ENCODE measurements around the gene RASGRP2. TPM values are rescaled to one million over a fixed set of nuclear protein-coding genes. Genes with fewer than 3 reads are reported as not detected.

RASGRP2 gene
- total RNA-seq, 2 experiments from 2014 or later: 3.5 to 4.6 TPM

DNA sequence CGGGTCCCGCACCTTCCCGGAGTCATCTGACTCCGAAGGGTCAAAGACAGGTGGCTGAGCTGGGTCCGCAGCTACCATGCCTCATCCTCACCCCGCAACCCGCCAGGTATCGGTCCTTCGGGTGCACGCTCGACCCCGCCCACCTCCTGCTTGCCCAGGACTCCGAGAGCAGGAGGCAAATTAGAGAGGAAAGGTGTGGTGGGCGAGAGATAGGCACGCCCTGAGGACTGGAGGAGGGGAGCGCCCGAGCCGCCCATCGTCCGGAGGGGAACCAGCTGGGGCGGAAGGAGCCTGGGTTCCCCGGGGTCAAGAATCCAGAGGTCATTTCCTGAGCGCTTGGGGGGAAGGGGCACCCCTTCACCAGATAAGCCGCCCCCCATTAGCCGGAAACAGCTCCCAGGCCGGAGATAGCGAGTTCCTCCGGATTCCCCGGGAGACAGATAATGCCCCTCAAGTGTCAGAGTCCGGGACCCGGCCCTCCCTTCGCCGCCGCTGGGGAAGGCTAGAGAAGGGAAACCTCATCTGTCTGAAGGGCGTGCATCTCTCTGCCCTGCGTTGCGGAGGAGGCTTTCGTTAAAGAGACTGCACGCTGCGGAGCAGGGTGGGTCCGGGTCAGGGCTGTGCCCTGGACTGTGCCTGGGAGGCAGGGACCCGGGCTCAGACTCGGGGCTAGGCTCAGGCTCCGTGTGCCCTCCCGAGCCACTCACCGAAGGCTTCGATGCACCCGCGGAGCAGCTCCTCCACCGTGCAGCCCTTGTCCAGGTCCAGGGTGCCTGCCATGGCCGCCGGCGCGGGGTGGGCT is 1.7 kb downstream of the RASGRP2 start:
- peak overlapping the region; percentile 48 for H3K4me3 Mint-ChIP-seq
- no peaks in the 10 kb centered on the region for H3K9me3 Mint-ChIP-seq
- no peak overlapping the region for H3K27ac Mint-ChIP-seq
- no peak for DNase-seq
- no peaks in the 10 kb centered on the region for H3K36me3 Mint-ChIP-seq
- H3K4me1 Mint-ChIP-seq: peaks cover 22% of the 10 kb centered on the region
- peaks cover 7% of the 10 kb centered on the region for H3K27me3 Mint-ChIP-seq

DNA sequence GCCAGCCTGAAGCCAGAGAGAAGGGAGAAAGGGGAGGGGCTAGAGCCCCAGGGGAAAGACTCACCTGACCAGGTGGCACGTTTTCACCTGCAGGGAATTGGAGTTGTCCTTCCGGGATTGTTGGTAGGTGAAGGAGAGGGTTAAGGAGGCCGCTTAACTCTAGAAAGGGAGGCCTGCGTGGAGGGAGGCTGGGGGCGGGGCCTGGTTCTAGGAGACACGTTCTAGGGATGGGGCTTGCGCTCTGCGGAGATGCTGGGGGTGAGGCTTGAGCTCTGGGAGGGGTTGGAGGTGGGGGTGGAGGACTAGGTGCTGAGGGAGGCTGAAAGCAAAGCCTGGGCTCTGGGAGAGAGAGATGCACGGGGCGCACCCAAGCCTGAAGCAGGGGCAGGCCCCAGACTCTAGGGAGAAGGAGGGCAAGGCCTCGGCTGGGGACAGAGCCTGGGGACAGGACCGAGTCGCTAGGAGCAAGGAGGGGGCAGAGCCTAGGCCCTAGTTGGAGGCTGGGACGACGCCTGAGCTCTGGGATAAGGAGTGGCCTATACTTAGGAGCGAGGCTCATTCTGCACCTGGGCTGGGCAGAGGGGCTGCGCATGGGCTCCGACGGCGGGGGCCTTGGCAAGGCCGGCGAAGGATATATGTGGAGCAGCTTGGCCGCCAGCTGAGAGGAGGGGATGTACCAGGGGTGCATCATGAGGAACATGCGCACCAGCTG is 2.4 kb downstream of the RASGRP2 start:
- DNase-seq: no peak
- H3K4me1 Mint-ChIP-seq: peaks cover 22% of the 10 kb centered on the region
- peak overlapping the region; percentile 48 for H3K4me3 Mint-ChIP-seq
- H3K36me3 Mint-ChIP-seq: no peaks in the 10 kb centered on the region
- H3K9me3 Mint-ChIP-seq: no peaks in the 10 kb centered on the region
- H3K27ac Mint-ChIP-seq: no peak overlapping the region
- peaks cover 7% of the 10 kb centered on the region for H3K27me3 Mint-ChIP-seq

DNA sequence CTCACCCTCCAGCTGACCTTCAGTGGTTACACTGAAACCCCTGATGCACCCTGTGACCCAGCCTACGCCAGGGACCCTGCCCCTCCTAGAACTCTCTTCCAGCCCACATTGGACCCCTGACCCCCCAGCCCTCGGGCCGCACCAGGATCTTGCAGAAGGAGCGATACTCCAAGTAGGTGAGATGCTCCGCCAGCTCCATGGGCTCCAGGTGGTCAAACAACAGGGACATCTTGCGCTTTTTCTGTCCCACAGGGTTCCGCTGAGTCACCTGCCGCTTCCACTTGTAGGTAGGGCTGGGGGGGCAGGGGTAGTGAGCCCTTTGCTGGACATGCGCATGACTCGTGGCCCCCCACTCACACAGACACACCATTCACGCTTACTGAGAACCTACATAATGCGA is 4.1 kb downstream of the RASGRP2 start:
- Mint-ChIP-seq H3K27me3 (peaks cover 7% of the 10 kb centered on the region), H3K9me3 (no peaks in the 10 kb centered on the region), H3K4me3 (no peak overlapping the region), H3K27ac (no peak overlapping the region), H3K4me1 (peaks cover 18% of the 10 kb centered on the region), H3K36me3 (no peaks in the 10 kb centered on the region)
- DNase-seq: no peak

DNA sequence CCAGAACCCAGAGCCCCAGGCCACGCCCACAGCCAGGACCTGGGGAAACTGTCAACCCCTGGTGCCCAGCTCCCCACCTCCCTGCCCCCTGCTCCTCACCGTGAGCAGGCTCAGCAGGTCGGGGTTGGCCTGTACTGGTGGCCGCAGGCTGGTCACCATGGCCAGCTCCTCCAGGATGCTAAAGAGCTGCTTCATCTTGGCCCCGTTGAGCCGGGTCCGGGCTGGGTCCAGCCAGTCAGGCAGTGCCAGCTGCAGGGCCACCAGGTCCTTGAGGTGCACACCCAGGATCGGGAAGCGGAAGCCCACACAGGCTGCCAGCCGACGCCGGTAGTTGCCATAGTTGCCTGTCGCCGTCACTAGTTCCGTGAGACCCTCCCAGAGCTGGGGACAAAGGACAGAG is 7.3 kb downstream of the RASGRP2 start:
- Mint-ChIP-seq H3K27me3 (no peaks in the 10 kb centered on the region), H3K4me1 (peaks cover 13% of the 10 kb centered on the region), H3K36me3 (no peaks in the 10 kb centered on the region), H3K27ac (no peak overlapping the region), H3K4me3 (no peak overlapping the region), H3K9me3 (no peaks in the 10 kb centered on the region)
- no peak for DNase-seq

DNA sequence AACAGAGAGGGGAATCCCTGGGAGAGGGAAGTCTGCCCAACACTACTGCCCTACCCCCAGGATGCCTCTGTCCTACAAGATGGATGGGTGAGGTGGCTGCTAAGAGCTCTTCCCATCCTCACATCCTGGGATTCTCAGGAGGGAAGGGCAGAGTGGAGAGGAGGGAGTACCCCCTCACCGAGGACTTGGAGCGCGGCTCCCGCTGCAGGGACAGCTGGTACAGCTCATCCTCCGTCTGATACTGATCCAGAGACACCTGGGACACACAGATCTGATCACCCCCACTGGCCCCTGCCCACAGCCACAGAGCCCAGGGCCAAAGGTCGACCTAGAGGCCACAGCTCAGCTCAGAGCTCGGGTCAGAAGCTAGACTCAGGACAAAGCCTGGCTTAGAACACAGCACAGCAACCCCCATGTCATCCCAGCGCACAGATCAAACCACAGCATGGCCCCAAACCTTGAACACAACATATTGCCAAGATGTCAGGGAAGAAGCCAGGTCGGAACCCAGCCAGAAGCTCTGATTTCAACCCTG is 8.2 kb downstream of the RASGRP2 start:
- H3K4me1 Mint-ChIP-seq: peaks cover 11% of the 10 kb centered on the region
- H3K36me3 Mint-ChIP-seq: no peaks in the 10 kb centered on the region
- H3K27ac Mint-ChIP-seq: peak overlapping the region; percentile 12
- no peaks in the 10 kb centered on the region for H3K27me3 Mint-ChIP-seq
- no peak overlapping the region for H3K4me3 Mint-ChIP-seq
- no peak for DNase-seq
- H3K9me3 Mint-ChIP-seq: no peaks in the 10 kb centered on the region

DNA sequence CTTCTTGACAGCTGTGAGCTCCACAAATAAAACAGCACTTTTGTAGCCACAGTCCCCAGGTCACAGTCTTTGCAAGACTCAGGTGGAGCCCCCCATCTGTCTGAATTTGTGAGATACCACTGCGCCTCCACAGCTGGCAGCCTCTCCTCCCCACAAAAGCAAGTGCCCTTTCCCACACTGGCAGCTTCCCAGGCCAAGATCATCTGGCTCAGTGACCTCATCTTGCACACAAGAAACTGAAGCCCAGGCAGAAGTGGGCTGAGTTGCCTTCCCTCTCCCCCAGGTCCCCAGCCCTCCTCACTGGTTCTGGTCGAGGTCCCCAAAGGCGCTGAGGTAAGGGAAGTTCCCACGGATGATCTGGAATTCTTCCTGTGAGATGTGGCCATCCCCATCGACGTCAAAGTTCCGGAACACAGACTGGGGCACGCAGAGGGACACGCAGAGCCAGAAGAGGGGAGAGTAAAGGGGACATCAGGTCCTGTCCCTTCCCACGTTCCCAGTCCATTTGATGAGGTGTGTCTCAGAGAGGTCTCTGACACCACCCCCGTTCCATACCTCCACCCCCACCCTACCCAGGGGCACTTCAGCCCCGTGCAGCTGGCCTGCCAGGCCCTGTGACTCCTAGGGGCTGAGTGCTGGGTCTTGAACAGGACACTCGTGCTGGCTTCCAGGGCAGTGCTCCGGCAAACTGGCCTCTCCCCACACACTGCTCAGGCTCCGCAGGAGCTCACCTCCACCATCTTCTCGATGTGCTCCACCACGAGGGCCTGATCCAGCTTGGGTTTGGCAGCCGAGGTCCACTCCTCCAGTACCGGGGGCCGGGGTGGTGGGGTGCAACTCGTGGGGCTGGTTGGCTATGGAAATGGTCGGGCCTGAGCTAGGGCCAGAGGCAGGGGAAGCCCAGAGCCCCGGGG is 8.9 kb downstream of the RASGRP2 start:
- H3K4me1 Mint-ChIP-seq: peaks cover 11% of the 10 kb centered on the region
- H3K27me3 Mint-ChIP-seq: no peaks in the 10 kb centered on the region
- no peaks in the 10 kb centered on the region for H3K9me3 Mint-ChIP-seq
- H3K4me3 Mint-ChIP-seq: no peak overlapping the region
- no peak for DNase-seq
- no peak overlapping the region for H3K27ac Mint-ChIP-seq
- H3K36me3 Mint-ChIP-seq: no peaks in the 10 kb centered on the region

DNA sequence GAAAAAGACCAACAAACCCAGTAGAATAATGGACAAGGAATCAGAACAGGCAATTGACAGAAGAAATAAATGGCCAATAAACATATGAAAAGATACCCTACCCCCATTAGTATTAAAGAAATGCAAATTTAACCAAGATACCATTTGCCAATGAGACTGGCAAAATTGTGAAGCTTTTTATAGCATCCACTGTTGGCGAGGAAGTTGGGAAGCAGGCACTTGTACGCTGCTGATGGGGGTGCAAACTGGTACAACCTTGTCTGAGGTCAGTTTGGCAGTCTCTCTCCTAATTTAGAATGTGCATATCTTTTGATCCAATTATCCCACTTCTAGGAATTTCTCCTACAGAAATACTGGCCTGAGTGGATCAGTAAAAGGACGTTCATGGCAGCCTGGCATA is 12.3 kb downstream of the RASGRP2 start:
- Mint-ChIP-seq H3K4me3 (no peak overlapping the region), H3K9me3 (no peaks in the 10 kb centered on the region), H3K4me1 (peaks cover 10% of the 10 kb centered on the region), H3K36me3 (no peaks in the 10 kb centered on the region), H3K27me3 (no peaks in the 10 kb centered on the region), H3K27ac (no peak overlapping the region)
- DNase-seq: no peak

DNA sequence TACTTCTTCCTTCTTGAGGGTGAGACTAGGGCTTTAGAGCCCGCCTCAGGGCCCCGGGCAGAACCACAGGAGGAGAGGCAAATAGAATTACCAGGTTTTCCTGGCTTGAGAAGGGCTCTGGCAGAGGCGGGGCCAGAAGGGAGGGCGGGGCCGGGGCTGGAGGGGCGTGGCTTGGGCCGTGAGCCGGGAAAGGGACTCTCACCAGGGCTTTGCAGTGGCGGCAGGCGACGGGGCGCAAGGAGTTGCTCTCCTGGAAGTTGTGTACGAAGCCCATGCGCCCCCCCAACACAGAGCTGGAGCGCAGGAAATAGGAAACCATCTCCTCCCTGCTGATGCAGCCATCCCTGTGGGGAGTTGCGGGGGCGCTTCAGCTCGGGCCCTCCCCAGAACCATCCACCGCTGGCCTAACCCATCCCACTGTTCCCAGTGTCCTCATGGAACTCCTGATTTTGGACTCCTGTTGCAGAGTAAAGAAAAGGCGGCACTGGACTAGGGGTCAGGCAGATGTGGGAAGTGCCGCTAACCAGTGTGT is 14.0 kb downstream of the RASGRP2 start:
- no peaks in the 10 kb centered on the region for H3K9me3 Mint-ChIP-seq
- no peak overlapping the region for H3K27ac Mint-ChIP-seq

DNA sequence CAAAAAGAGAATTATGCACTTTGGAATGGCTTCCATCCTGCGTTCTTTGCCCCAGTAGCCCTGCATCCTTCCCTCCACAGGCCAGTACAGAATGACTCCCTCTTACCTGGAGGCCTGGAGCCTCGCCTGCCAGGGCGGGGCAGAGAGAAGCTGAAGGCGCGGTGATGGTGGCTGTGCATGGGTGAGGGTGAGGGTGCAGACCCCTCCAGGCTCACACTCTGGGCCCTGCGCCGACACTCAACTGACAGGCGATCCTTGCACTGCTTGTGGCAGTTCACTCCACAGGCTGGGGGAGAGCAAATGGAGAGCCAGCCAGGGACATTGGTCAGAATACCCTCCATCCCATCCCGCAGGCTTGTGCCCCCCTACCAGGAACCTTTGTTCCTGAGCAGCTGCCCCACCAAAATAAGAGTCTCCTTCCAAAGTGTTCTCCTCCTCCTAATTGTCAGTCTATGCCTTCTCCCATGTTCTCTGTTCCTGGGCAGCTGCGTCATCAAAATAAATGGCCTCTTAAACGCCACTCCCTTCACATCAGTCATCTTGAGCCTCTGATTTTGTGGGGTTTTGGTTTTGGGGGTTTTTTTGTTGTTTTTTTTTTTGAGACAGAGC is 15.1 kb downstream of the RASGRP2 start:
- no peaks in the 10 kb centered on the region for H3K27me3 Mint-ChIP-seq
- no peaks in the 10 kb centered on the region for H3K36me3 Mint-ChIP-seq
- no peak for DNase-seq
- no peak overlapping the region for H3K4me3 Mint-ChIP-seq
- H3K9me3 Mint-ChIP-seq: no peaks in the 10 kb centered on the region
- H3K4me1 Mint-ChIP-seq: peaks cover 19% of the 10 kb centered on the region
- H3K27ac Mint-ChIP-seq: no peak overlapping the region

More for the DNA sequence above, 14.0 kb downstream of the RASGRP2 start:
- no peak for DNase-seq
- Mint-ChIP-seq H3K4me3 (no peak overlapping the region), H3K27me3 (no peaks in the 10 kb centered on the region), H3K36me3 (no peaks in the 10 kb centered on the region), H3K4me1 (peaks cover 14% of the 10 kb centered on the region)

DNA sequence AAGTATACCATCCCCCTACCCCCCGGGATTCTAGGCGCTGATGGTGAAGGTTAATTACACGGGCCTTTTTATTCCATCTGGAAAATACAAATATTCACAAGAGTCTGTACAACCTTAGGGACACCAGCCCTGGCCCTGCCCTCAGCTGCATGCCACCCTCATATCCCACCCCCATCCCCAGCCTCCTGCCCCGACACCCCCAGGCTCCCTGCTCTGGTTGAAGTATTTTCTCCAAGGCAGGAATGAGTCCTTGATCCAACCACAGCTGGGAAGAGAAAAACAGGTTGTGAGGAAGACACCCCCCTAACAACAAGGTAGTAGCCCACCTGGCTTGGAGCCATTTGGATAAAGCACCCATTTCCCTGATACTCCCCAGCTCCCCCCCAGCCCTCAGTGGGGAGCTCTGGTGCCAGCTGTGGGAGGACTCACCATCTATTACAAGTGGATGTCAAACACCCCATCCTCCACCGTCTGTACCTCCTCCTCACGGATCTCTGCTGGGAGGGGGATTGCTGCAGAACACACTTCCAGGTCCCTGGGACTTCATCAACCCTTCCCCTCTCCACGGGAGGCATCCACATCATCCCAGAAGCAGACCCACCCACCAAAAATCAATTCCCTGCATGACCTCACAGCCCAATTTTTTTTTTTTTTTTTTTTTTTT is 16.9 kb downstream of the RASGRP2 start:
- Mint-ChIP-seq H3K9me3 (no peaks in the 10 kb centered on the region), H3K27me3 (peaks cover 6% of the 10 kb centered on the region), H3K4me3 (no peak overlapping the region), H3K36me3 (no peaks in the 10 kb centered on the region), H3K4me1 (peaks cover 13% of the 10 kb centered on the region), H3K27ac (no peak overlapping the region)
- DNase-seq: no peak

DNA sequence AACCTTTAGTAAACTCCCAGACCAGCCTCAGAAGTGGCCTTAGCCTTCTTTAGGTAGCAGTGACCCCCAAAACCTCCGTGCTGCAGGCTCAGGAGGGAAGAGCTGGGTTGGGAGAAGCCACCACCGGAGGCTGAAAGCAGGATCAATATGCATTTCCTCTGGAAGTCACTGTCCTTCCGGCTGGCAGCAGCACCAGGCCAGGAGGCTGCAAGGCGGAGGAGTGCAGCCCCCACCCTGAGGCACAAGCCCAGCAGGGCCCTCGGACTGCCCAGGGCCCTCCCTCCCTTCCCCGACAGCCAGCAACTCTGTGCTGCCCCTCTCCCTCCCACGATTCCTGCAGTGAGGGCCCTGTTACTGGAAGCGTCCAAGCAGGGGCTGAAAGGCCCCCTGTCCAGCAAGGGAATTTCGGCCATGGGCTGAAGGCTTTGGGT is 17.7 kb downstream of the RASGRP2 start:
- DNase-seq: no peak
- H3K4me3 Mint-ChIP-seq: no peak overlapping the region
- H3K36me3 Mint-ChIP-seq: no peaks in the 10 kb centered on the region
- no peaks in the 10 kb centered on the region for H3K9me3 Mint-ChIP-seq
- peaks cover 14% of the 10 kb centered on the region for H3K27me3 Mint-ChIP-seq
- no peak overlapping the region for H3K27ac Mint-ChIP-seq
- peaks cover 13% of the 10 kb centered on the region for H3K4me1 Mint-ChIP-seq

DNA sequence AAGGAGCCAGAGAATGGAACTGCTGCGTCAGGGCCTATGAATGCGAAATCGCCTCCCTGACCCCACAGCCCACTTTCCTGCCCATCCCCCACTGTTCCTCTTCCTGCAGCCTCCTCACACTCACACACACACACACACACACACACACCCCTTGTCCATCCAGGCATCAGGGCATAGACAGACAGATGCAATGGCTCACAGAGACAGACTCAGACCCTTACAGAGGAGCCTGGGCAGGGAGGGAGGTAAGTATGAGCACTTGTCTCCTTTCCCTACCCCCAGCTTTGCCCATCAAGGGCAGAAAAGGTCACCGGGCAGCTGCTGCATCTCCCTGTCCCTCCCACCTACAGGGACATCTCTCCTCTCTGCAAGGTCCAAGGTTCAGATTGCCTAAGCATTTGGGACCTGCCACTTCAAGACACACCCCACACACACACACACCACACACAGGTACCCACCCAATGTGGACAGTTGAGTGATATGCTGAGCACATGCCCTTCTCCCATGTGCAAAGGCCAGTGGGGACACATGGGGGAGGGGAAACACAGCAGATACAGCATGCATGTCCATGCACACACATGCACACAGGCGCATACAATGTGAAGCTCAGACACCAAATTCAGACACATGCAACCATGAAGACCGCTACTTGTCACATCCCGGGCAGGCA is 18.9 kb downstream of the RASGRP2 start:
- no peaks in the 10 kb centered on the region for H3K36me3 Mint-ChIP-seq
- no peak overlapping the region for H3K4me3 Mint-ChIP-seq
- no peak for DNase-seq
- H3K9me3 Mint-ChIP-seq: no peaks in the 10 kb centered on the region
- H3K27ac Mint-ChIP-seq: no peak overlapping the region
- peaks cover 13% of the 10 kb centered on the region for H3K4me1 Mint-ChIP-seq
- peaks cover 24% of the 10 kb centered on the region for H3K27me3 Mint-ChIP-seq
